Esophagus (tissue), 2 donors: ENCODE data around the gene DGCR2. TPM values are rescaled to one million over a fixed set of nuclear protein-coding genes. Genes with fewer than 3 reads are reported as not detected.
"Not testable (repeated sequence)": the region's sequence is repeated elsewhere in the genome, so short reads cannot be mapped to it uniquely, and the experiment has no call there.

Experiments used
- H3K27ac ChIP-seq, 2 donors: one replicate each; pipeline ENCODE4 v1.5.1; 2013; ENCODE audit warnings: low read depth in 2 of 2, mild to moderate bottlenecking in 2 of 2, inconsistent platforms in 1 of 2, low read length in 1 of 2, moderate library complexity in 1 of 2
- H3K27me3 ChIP-seq, 2 donors: one replicate each; pipeline ENCODE4 v1.6.1; 2013; ENCODE audit warnings: low read length in 2 of 2, control low read depth in 1 of 2, mild to moderate bottlenecking in 1 of 2; ENCODE audit not compliant: insufficient read depth in 2 of 2, control insufficient read depth in 1 of 2
- H3K36me3 ChIP-seq, 2 donors: one replicate each; pipeline ENCODE4 v1.6.1; 2013; ENCODE audit warnings: low read length in 1 of 2; ENCODE audit not compliant: control insufficient read depth in 2 of 2, insufficient read depth in 2 of 2
- H3K4me1 ChIP-seq, 2 donors: one replicate each; pipeline ENCODE4 v1.6.1; 2013; ENCODE audit warnings: low read length in 1 of 2; ENCODE audit not compliant: control insufficient read depth in 2 of 2, insufficient read depth in 2 of 2
- H3K4me3 ChIP-seq, 2 donors: one replicate each; pipeline ENCODE4 v1.5.1; 2013; ENCODE audit warnings: low read length in 2 of 2, mild to moderate bottlenecking in 2 of 2, low read depth in 1 of 2, moderate library complexity in 1 of 2
- H3K9me3 ChIP-seq, 2 donors: one replicate each; pipeline ENCODE4 v1.6.1; 2013; ENCODE audit warnings: mild to moderate bottlenecking in 2 of 2, low read depth in 1 of 2, low read length in 1 of 2, moderate library complexity in 1 of 2; ENCODE audit not compliant: control insufficient read depth in 2 of 2, insufficient read depth in 1 of 2
- WGBS, 2 donors: extraction: QIAGEN DNeasy Blood & Tissue Kit; methylation state at CpG; one replicate each; pipeline ENCODE4 v1.1.7; 2013; 5-methylcytosine and 5-hydroxymethylcytosine counted together
- polyA plus RNA-seq, 2 donors: library from polyadenylated mRNA; stranded (reverse); fragments of 200-250 nt; gene quantifications; one replicate each; pipeline ENCODE4 v1.2.3, GENCODE V29; 2013
- donor health status: healthy with polysubstance abuse.
- donor health status: Bipolar disorder and iron deficiency.

Gene DGCR2, protein sequence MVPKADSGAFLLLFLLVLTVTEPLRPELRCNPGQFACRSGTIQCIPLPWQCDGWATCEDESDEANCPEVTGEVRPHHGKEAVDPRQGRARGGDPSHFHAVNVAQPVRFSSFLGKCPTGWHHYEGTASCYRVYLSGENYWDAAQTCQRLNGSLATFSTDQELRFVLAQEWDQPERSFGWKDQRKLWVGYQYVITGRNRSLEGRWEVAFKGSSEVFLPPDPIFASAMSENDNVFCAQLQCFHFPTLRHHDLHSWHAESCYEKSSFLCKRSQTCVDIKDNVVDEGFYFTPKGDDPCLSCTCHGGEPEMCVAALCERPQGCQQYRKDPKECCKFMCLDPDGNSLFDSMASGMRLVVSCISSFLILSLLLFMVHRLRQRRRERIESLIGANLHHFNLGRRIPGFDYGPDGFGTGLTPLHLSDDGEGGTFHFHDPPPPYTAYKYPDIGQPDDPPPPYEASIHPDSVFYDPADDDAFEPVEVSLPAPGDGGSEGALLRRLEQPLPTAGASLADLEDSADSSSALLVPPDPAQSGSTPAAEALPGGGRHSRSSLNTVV
- 10 to 100 TPM; 32.2 to 32.9 TPM for polyA plus RNA-seq

DNA sequence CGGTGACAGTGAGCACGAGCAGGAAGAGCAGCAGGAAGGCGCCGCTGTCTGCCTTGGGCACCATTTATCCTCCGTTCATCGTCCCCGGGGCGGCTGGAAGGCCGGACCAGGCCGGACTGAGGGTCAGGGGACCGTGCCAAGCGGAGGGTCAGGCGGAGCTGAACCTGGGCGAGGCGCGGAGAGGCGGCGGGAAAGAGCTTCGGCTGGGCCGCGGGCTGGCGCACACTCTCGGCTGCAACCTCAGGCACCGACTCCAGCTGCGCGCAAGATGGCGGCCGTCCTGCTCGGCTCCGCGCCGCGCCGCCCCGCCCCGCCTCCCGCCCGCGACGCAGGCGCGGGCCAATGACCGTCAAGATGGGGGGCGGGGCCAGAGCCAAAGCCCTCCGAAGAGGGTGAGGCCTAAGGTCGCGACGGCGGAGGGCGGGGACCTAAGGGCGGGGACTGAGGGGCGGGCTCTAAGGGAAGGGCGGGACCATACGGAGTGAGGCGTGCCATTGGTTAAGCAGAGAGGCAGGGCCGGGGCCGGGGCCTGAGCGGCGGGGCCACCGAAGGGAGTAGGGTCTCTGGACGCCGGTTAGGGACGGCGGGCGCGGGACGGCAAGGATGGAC is at the start of gene DGCR2:
Gene DGCR2 (minus strand): TSS at position 270 of the 609 bp plus-strand sequence. CDS start 206 bp downstream, at position 64.
- peaks cover 18 to 30% of the 10 kb centered on the region in 2 donors for H3K4me1 ChIP-seq
- WGBS, 2 donors: 1% methylated on average over 59 to 67 of the region's 67 CpGs

DNA sequence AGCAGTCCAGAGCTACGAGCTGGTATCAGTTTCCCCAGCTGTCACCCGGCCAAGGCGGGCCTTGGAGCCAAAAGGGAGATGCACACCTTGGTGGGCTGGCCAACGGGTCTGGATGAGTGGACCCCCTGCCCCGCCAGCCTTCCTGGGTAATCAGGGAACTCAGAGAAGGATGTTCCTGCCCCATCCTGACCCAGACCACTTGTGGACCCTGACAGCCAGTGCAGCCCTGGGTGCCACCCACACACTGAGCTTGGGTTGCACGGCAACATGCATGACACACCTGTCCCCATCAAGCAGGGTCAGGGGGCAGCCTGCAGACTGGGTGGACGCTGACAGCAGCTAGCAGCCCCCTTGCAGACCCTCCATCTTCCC is 47.7 kb upstream of the DGCR2 start:
- Histone ChIP-seq H3K36me3 (no peaks in the 10 kb centered on the region), H3K9me3 (no peaks in the 10 kb centered on the region), H3K4me3 (peak overlapping the region in 1 of 2 donors; percentile 8), H3K27me3 (peaks cover 0 to 7% of the 10 kb centered on the region in 2 donors), H3K27ac (no peak overlapping the region), H3K4me1 (peaks cover 0 to 38% of the 10 kb centered on the region in 2 donors)
- WGBS, 2 donors: 37 to 50% methylated on average over 7 of the region's 7 CpGs

More for the DNA sequence above, at the start of gene DGCR2:
- H3K36me3 ChIP-seq: peaks cover 0 to 5% of the 10 kb centered on the region in 2 donors
- peak within 1 kb of the TSS; percentile 96 to 97 for H3K27ac ChIP-seq
- H3K4me3 ChIP-seq: peak within 1 kb of the TSS; percentile 72 to 87
- no peaks in the 10 kb centered on the region for H3K27me3 ChIP-seq
- no peaks in the 10 kb centered on the region for H3K9me3 ChIP-seq

DNA sequence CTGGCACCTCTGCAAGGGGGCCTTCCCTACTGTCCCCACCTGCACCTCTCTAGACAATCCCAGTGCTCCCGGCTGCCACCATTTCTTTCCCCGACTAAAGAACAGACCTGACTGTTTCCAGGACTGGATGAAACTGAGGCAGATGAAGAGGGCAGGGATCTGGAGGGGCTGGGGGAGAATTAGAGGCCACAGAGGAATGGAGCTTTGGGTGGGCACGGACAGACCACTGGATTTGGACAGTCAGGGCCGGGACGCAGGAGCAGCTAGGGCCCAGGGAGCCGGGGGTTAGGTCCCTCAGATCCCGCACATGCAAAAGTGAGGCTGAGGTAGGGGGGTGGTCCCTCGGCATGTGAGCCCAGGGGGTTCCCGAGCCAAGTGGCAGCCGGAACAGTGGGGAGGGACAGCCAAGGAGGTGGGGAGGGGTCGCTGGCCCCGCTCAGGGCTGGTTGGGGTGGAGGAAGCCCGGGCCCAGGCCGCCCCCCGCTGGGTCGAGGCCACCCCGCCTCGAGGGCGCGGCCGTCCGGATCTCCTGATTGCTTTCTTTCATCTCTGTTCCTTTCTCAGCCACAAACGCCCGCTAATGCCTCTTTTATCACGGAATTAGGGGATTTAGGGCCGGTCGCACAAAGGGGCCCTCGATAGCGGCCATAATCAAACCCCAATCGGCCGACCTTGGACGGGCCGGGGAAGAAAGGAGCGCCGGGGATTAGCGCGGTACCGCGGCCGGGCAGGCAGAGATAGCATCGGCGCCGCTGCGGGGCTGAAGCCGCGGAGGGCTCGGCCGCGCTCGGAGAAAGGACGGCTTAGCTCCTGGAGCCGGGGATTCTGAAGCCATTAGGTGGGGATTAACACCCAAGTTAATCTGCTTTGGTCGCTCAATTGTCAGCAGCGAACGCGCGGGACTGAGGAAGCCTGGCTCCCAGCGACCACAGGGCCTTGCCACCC is 47.1 kb upstream of the DGCR2 start:
- Histone ChIP-seq H3K27ac (no peak overlapping the region), H3K27me3 (peaks cover 0 to 7% of the 10 kb centered on the region in 2 donors), H3K4me3 (peak overlapping the region in 1 of 2 donors; percentile 8), H3K36me3 (no peaks in the 10 kb centered on the region), H3K9me3 (no peaks in the 10 kb centered on the region), H3K4me1 (peaks cover 0 to 38% of the 10 kb centered on the region in 2 donors)
- WGBS, 2 donors: 5 to 7% methylated on average over 50 to 58 of the region's 58 CpGs

DNA sequence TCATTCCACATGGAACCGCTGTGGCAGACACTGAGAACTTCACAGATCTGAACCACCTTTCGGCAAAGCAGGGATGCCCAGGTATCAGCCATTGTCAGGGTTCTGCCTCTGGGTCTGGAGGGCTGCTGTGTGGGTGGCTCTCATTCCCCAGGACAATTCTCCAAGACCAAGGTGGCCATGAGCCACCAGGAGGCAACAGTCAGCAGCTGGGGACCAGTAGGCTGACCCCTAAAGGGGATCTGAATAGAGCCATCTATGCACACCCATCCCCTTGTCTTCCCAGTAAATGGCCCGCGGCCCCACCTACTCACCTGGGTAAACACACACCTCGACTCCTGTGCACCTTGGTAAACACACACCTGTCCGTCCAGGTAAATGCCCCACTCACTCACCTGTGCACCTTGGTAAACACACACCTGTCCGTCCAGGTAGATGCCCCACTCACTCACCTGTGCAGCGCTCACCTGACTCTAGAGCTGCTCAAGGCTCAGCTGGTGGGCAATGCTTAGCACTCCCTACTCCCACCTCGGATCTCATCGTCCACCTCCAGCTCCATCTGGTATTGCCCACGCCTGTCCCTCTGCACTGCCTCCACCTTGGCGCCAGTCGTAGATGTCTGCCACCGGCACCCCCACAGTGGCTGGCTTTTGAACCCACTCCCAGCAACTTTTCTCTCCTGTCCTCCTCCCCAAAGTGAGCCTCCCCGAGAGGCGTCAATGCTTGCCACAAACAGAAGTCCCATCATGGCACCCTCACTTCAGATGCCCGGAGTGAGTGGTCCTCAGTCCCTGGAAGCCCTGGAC is 46.1 kb upstream of the DGCR2 start:
- WGBS, 2 donors: 52 to 58% methylated on average over 17 of the region's 17 CpGs
- Histone ChIP-seq H3K9me3 (no peaks in the 10 kb centered on the region), H3K27me3 (peaks cover 0 to 7% of the 10 kb centered on the region in 2 donors), H3K4me3 (no peak overlapping the region), H3K27ac (no peak overlapping the region), H3K4me1 (peaks cover 0 to 29% of the 10 kb centered on the region in 2 donors), H3K36me3 (no peaks in the 10 kb centered on the region)

DNA sequence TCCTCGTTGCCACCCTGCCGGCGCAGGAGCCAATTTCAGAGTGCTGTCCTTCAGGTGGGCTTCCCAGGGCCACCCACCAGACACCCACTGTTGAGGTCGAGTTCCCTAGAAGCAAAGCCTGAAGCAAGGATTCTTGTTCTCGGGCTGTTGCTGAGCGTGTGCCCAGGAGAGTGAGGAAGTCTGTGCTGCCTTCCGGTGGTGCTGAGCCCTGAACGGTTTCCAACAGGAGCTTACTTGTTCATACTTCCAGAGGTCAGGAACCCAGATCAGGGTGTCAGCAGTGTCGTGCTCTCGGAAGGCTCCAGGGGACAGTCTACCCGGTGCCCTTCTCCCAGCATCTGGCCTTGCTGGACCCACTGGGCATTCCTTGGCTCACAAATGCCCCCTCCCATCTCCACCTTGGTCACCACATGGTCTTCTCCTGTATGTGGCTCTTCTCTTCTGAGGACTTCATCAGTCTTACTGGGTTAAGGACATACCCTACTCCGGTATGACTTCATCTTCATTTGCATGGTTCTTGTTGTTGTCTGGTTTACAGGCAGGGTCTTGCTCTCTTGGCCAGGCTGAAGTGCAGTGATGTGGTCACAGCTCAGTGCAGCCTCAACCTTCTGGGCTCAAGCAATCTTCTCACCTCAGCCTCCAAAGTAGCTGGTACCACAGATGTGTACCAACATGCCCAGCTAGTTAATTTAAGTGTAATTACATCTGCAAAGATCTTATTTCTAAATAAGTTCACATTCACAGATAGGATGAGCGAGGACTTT is 45.1 kb upstream of the DGCR2 start:
- Histone ChIP-seq H3K4me3 (no peak overlapping the region), H3K27ac (no peak overlapping the region), H3K4me1 (peaks cover 0 to 19% of the 10 kb centered on the region in 2 donors), H3K36me3 (no peaks in the 10 kb centered on the region), H3K27me3 (peaks cover 0 to 7% of the 10 kb centered on the region in 2 donors), H3K9me3 (no peaks in the 10 kb centered on the region)
- 69 to 71% methylated on average over 13 of the region's 13 CpGs for WGBS, 2 donors

DNA sequence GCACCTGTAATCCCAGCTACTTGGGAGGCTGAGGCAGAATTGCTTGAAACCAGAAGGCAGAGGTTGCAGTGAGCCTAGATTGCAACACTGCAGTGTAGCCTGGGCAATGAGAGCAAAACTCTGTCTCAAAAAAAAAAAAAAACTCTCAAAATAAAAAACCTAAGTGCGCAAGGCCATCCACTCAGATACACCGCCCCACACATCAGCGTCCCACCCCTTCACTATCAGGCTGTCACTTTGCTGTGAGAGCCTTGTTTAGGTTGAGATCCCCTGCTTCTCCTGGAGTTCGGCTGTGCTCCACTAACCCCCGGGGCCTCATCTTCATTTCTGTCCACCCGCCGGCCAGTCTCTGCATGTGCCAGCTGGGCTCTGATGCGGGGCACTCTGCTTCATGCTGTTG is 44.2 kb upstream of the DGCR2 start:
- WGBS, 2 donors: 77 to 81% methylated on average over 8 of the region's 8 CpGs
- Histone ChIP-seq H3K9me3 (no peaks in the 10 kb centered on the region), H3K4me3 (no peak overlapping the region), H3K4me1 (peaks cover 0 to 16% of the 10 kb centered on the region in 2 donors), H3K36me3 (no peaks in the 10 kb centered on the region), H3K27me3 (peaks cover 0 to 7% of the 10 kb centered on the region in 2 donors), H3K27ac (no peak overlapping the region)

DNA sequence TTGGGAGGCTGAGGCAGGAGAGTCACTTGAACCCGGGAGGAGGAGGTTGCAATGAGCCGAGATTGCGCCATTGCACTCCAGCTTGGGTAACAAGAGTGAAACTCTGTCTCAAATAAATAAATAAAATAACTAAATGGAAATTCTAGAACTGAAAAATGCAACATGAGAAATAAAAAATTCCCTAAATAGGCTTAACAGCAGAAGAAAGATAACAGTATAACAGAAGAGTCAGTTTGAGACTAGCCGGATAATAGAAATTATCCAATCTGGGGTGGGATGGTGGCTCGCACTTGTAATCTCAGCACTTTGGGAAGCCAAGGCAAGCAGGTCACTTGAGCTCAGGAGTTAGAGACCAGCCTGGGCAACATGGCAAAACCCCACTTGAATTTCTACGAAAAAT is 42.2 kb upstream of the DGCR2 start:
- Histone ChIP-seq H3K4me1 (peaks cover 0 to 2% of the 10 kb centered on the region in 2 donors), H3K4me3 (no peak overlapping the region), H3K27ac (no peak overlapping the region), H3K27me3 (peaks cover 0 to 4% of the 10 kb centered on the region in 2 donors), H3K9me3 (no peaks in the 10 kb centered on the region), H3K36me3 (no peaks in the 10 kb centered on the region)
- WGBS, 2 donors: 95% methylated on average over 6 of the region's 6 CpGs

DNA sequence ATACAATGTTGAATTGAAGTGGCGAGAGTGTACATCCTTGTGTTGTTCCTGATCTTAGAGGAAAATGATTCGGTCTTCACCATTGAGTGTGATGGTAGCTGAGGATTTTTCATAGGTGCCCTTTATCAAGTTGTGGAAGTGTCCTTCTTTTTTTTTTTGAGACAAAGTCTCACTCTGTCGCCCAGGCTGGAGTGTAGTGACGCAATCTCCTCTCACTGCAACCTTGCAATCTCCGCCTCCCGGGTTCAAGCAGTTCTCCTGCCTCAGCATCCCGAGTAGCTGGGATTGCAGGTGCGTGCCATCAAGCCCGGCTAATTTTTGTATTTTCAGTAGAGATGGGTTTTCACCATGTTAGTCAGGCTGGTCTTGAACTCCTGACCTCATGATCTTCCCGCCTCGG is 36.4 kb upstream of the DGCR2 start:
- not testable (repeated sequence) for H3K36me3 ChIP-seq, H3K27me3 ChIP-seq, H3K4me1 ChIP-seq, H3K4me3 ChIP-seq, H3K27ac ChIP-seq, H3K9me3 ChIP-seq
- WGBS, 2 donors: 88% methylated on average over 11 of the region's 11 CpGs
